Right renal pelvis (tissue), 4 donors: ENCODE measurements around the gene BCL11A. TPM values are rescaled to one million over a fixed set of nuclear protein-coding genes. Genes with fewer than 3 reads are reported as not detected.

Experiments used
- DNase-seq, 4 donors: peaks; one replicate each; pipeline ENCODE4 v3.0.0-alpha.2; 2013; ENCODE audit warnings: low read depth in 4 of 4, low spot score in 3 of 4, missing footprints in 1 of 4
- polyA plus RNA-seq, 4 donors: library from polyadenylated mRNA; unstranded; fragments of 120-200 nt; gene quantifications; one replicate each; pipeline ENCODE4 v1.2.1, GENCODE V29; 2013; ENCODE audit not compliant: insufficient read length in 4 of 4

The BCL11A gene
- polyA plus RNA-seq: 10 to 100 TPM; 12.1 to 16.4 (median 13.4) TPM

DNA sequence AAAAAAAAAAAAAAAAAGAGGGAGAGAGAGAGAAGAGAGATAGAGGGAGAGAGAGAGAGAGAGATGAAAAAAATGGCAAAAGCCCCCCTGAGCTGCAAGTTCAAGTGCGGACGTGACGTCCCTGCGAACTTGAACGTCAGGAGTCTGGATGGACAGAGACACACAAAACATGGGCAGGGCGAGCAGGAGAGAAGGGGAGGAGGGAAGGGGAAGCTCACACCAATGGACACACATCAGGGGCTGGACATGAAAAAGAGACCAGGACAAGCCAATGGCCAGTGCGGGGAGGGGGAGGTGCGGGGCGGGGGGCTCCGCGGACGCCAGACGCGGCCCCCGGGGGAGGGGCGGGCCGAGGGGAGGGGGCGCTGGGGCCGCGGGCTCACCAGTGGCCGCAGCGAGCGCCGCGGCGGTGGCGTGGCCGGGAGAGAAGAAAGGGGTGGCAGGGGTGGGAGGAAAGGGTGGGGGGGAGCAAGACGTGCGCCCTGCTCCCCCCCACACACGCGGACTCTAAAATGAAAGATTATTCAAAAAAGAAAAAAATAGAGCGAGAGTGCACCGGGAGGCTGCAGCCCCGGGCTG is at the start of gene BCL11A:
Gene BCL11A (minus strand): TSS at position 160 of the 579 bp plus-strand sequence. CDS start 384 bp downstream, outside the sequence.
- no peak for DNase-seq

DNA sequence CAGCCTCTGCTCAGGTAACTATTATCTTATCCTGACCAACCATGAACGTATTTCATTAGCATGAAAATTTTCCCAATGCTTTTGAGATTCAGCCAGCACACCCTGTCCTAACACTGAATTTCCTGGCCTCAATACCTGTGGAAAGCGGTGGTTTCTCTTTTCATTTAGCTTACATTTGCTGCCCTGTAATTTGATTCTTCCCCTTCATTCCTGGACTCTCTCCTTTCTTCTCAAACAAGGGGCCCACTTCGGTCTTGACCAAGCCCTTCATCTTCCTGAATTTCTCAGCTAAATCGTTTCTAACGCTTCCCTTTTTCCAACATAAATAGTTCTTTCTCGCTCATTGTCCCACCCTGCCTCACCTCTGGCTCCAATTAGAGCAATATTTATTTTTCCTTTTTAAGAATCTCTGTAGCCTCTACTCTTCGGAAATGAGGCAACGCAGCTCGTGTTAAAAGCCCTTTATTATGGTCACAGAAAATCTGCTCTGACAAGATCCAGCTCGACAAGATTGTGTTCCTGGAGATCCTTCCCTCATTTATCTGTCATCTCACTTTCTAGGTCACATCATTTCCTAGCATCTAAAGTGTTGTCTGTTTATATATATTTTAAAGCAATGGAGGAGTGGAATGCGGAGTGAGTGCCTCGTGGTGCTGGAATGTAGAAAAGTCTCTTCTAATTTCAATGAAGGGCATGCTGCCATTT is 49.5 kb upstream of the BCL11A start:
- no peak for DNase-seq

DNA sequence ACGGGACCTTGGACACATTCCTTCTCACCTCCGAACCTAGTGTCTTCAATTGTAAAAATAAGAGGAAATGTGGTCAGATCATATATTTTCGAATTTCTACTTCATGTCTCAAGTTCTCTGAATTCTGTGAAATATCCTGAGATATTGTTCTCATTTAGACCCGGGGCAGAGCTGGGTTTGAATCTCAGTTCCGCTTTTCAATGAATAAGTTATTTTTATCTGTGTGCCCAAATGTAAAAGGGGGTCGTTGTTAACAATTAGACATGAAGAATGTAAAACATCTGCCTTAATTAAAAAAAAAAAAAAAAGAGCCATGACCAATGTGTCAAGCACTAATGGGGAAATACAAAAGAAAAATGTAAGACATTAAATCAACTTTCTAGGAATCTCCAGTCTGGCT is 48.9 kb upstream of the BCL11A start:
- DNase-seq: no peak

DNA sequence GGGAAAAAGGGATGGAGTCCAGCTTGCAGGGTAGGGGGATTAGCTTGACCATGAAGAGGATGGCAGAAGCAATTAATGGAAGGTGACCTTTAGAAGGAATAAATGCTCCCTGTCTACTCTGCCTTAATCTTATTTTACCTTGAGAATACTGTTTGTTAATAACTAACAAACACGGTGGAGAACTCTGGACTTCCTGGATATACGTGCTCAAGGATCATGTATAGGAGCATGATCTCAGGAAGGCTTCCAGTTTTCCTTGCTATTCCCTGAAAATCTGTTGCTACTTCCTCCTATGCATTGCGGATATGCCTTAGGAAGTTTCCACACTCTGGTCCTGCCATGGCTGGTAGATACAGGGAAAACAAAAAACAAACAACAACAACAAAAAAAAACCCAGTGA is 44.8 kb upstream of the BCL11A start:
- no peak for DNase-seq

DNA sequence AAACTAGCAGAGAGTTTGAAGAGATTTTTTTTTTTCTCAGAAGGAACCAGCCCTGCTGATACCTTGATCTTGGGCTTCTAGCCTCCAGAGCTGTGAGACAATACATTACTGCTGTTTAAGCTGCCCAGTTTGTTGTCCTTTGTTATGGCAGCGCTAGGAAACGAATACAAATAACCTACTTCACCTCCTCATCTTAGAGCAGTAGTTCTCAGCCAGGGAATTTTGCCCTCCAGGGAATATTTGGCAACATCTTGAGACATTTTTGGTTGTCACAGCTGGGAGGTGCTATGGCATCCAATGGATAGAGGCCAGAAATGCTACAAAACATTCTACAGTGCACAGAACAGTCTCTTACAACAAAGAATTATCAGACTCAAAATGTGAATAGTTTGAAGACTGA is 43.9 kb upstream of the BCL11A start:
- DNase-seq: no peak

DNA sequence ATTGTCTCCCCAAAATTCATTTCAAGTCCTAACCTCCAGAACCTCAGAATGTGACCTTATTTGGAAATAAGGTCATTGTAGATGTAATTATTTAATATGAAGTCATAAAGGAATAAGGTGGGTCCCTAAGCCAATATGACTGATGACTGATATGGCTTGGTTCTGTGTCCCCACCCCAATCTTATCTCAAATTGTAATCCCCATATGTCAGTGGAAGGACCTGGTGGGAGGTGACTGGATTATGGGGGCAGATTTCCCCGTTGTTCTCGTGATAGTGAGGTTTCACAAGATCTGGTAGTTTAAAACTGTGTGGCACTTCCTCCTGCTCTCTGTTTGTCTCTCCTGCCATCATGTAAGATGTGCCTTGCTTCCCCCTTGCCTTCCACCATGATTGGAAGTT is 43.0 kb upstream of the BCL11A start:
- no peak for DNase-seq

- no peak for DNase-seq
These were observed 42.5 kb upstream of the BCL11A start for GRCh38 chr2:60595953-60596352.

- DNase-seq: no peak
These were observed 35.6 kb upstream of the BCL11A start for GRCh38 chr2:60589104-60589503.

GRCh38 chr2:60586081-60586480 is 32.6 kb upstream of the BCL11A start:
- no peak for DNase-seq

GRCh38 chr2:60585276-60585675 is 31.8 kb upstream of the BCL11A start:
- no peak for DNase-seq

DNA sequence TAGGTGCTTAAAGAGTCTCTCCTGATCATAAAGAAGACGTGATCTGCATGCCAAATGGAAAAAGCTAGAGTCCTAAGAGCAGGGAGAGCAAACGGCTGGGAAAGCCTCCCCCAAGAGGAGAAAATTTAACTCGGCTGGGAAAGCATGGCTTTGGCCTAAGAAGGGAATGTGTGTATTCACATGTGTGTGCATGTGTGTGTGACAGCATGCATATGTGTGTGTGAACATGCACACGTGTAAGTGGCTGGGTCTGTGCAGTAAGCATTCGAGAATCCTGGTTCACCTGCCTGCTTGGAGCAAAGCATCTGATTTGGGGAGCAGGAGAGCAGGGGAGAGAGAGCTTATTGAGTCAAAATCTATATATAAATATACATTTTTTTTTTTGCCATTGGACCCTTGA is 30.1 kb upstream of the BCL11A start:
- DNase-seq: no peak

DNA sequence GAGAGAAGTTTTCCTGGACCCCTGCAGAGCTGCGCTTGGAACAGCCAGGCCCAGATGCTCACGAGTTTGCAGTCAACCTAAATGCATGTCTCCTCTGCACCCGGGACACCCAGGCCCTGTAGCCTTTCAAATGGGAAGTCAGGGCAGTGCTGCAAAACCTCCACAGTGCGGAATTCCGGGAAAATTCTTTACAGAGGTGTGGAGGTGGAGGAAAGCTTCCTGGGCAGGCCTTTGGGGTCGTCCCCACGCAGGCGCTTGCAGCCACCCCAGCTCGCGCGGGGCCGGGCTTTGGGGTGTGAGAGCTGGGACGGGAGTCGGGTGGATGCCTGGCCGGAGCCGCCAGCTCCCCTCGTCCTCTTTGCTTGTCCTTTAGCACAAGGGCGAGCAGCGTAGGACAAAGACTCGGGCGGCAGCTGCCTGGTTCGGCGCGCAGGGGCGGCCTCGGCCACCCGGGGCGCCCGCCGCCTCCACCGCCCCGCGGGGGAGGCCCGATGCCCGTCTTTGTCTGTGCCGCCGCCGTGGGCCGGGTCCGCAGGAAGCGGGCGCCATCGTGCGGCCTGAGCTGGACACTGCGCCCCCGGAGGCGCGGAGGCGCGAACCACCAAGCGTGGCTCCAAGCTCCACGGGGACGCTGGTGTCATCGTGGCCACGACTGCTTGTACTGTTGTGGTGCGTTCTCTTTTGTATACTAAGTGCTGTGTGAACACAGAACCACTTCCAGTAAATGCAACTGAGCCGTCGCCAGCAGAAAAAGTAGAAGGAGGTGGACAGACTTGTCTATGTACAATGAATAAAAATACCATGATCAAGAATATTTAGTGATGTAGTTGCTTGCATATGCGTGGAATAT is 28.2 kb upstream of the BCL11A start:
- DNase-seq: peak in 3 of 4 donors; percentile 36 to 62 (median 46)

DNA sequence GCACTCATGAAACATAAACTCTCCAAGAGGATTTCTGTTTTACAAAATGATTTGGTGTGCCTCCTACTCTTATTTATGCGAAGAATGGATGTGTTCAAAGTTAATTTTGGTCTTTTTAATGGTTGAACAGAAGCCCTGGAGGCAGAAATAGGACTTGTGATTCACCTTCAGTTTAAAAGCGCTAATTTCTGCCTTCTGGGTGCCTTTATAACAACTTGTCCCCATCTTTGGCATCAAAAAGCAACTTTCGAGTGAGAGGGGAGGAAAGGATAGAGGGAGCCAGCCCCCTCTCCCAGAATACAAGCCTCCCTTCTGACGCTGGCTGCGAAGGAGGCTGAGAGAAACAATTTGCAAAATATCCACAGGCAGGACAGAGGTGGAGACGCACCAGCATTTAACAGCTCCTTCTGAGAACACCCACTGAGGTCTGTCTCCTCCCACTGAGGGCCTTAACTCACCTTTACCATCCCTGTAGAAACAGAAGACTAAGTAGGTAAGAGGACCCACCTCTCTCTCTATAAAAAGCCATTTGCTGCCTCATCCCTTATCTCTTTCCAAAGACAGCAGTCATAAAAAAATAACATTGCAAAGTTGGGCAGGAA is 24.3 kb upstream of the BCL11A start:
- DNase-seq: no peak

- DNase-seq: no peak
These were observed 19.8 kb upstream of the BCL11A start for GRCh38 chr2:60573251-60573650.

GRCh38 chr2:60570251-60570650 is 16.8 kb upstream of the BCL11A start:
- no peak for DNase-seq

- no peak for DNase-seq
These were observed 16.2 kb upstream of the BCL11A start for GRCh38 chr2:60569680-60570111.

DNA sequence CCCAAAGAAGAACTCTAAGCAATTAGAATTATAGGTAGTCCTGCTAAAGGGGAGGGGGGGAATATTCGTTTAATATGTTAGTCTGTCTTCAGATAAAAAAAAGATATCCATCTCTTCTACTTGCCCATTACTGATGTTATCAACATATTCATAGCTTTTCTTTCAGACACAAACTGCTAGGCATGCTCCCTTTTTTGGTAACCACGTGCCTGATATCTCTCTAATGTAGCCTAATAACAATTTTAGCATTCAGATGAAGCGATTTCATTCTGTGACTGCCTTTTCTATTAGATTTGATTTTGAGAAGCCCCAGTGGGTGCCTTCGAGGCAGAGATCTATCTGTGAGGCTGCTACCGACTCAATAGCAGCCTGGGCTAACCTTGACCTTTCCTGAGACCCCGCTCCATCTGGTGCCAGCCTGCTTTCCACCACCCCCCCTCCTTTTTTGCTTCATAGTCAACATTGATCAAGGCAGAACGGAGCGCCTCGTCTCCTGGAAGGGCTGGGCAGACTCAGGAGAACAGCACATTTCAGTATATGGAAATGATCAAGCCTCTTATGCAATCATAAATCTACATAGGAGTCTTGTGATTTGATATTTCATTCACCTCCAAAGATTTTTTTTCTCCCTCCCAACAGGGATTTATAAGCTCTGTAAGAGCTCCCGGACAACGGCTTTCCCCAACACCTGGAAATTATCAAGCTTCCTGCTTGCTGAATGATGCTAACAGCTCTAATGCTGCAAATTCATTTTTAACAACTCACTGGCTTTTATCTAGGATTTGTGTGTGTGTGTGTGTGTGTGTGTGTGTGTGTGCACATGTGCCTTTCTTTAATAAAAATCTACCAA is 14.7 kb upstream of the BCL11A start:
- no peak for DNase-seq

- DNase-seq: no peak
These were observed 13.6 kb upstream of the BCL11A start for GRCh38 chr2:60567096-60567495.

DNA sequence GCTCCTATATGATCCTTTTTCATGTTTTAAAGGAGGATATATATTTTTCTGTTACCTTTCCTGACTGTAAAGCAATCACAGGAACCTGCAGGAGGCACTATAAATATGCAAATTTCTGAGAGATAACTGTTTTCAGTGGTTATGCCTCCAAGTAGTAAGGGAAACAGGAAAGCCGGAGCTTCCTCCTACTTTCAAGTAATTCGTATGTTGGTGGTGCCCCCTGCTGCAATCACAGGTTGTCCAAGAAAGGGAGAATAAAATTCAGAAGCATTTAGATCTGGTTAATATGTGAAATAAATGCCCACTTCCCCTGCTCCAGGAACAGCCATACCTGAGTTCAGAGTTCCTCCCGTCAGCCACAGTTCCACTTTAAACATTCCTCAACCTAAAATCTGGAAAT is 12.0 kb upstream of the BCL11A start:
- DNase-seq: no peak
